Mucosa of descending colon (tissue), 3 donors: ENCODE data around the gene PDE6D. TPM values are rescaled to one million over a fixed set of nuclear protein-coding genes. Genes with fewer than 3 reads are reported as not detected.

Source experiments
- ATAC-seq: fragments of 200-7000 bp; cut with Tn5 transposase; one replicate; pipeline ENCODE4 v1.9.1; 2020; ENCODE audit warnings: mild to moderate bottlenecking, moderate library complexity
- DNase-seq, 3 donors: peaks; one replicate each; pipeline ENCODE4 v3.0.0-alpha.2; 2020
- H3K36me3 ChIP-seq: fragments of 200-600 bp; one replicate; pipeline ENCODE4 v1.8.0; 2021; ENCODE audit warnings: low read depth, mild to moderate bottlenecking
- H3K4me1 ChIP-seq: fragments of 200-600 bp; one replicate; pipeline ENCODE4 v1.8.0; 2021; ENCODE audit warnings: low read depth, mild to moderate bottlenecking
- H3K4me3 ChIP-seq: fragments of 200-600 bp; one replicate; pipeline ENCODE4 v1.8.0; 2021; ENCODE audit warnings: mild to moderate bottlenecking
- H3K9me3 ChIP-seq: fragments of 200-600 bp; one replicate; pipeline ENCODE4 v1.8.0; 2021; ENCODE audit warnings: mild to moderate bottlenecking
- CTCF ChIP-seq: fragments of 200-600 bp; IDR thresholded peaks from one replicate; pipeline ENCODE4 v1.8.0; 2022; ENCODE audit warnings: antibody characterized with exemption, mild to moderate bottlenecking
- intact Hi-C, 2 donors: fragments of 100-400 bp; cut with DNase I in 1 of 2; cut with micrococcal nuclease in 1 of 2; formaldehyde crosslinking; loops; one replicate each; pipeline versions ENCODE4 v1.11.0 to v1.11.1; 2022; cut with DNase I, micrococcal nuclease
- total RNA-seq, 3 donors: library from RNA; stranded (reverse); fragmentation: NEBNext Ultra II Directional in 2 of 3; extraction: Animal tissue kit (Norgen Biotek cat#: 25700) in 2 of 3; gene quantifications; one replicate each; pipeline versions ENCODE4 v1.2.1 to v1.2.4, GENCODE V29; 2021 to 2023
- donor health status: DM: no; HTN: no; CAD: no; lungs with moderate emphysema.
- donor health status: DM: no; HTN: no; CAD: no.
- donor health status: DM: no; HTN: yes; CAD: no.

Gene PDE6D
- total RNA-seq, 3 donors from 2014 or later = 17.6 to 21.8 (median 18.6) TPM

GRCh38 chr2:231726276-231726675 is 54.8 kb downstream of the PDE6D start:
- TF ChIP-seq CTCF = no peak
- H3K9me3 ChIP-seq = no peaks in the 10 kb centered on the region
- H3K36me3 ChIP-seq = no peaks in the 10 kb centered on the region
- ATAC-seq (no peak), DNase-seq (no peak)
- intact Hi-C loops = no loop called here
- H3K4me3 ChIP-seq = no peak overlapping the region
- no peaks in the 10 kb centered on the region for H3K4me1 ChIP-seq

- no peak for TF ChIP-seq CTCF
- intact Hi-C loops = no loop called here
- no peaks in the 10 kb centered on the region for H3K36me3 ChIP-seq
- no peaks in the 10 kb centered on the region for H3K9me3 ChIP-seq
- no peak overlapping the region for H3K4me3 ChIP-seq
- no peaks in the 10 kb centered on the region for H3K4me1 ChIP-seq
- ATAC-seq (no peak), DNase-seq (no peak)
These were observed 55.6 kb downstream of the PDE6D start for GRCh38 chr2:231725476-231725875.

- H3K36me3 ChIP-seq = no peaks in the 10 kb centered on the region
- H3K4me3 ChIP-seq = no peak overlapping the region
- no peak for TF ChIP-seq CTCF
- no peaks in the 10 kb centered on the region for H3K4me1 ChIP-seq
- no peaks in the 10 kb centered on the region for H3K9me3 ChIP-seq
- ATAC-seq (no peak), DNase-seq (no peak)
- intact Hi-C loops = no loop called here
These were observed 58.3 kb downstream of the PDE6D start for GRCh38 chr2:231722721-231723307.

GRCh38 chr2:231720987-231721966 is 59.8 kb downstream of the PDE6D start:
- Histone ChIP-seq H3K4me3 (no peak overlapping the region), H3K9me3 (no peaks in the 10 kb centered on the region), H3K4me1 (no peaks in the 10 kb centered on the region), H3K36me3 (no peaks in the 10 kb centered on the region)
- intact Hi-C loops = no loop called here
- ATAC-seq (peak; percentile 37), DNase-seq (no peak)
- TF ChIP-seq CTCF = no peak

GRCh38 chr2:231720292-231720986 is 60.6 kb downstream of the PDE6D start:
- ATAC-seq (no peak), DNase-seq (no peak)
- intact Hi-C loops = no loop called here
- H3K36me3 ChIP-seq = no peaks in the 10 kb centered on the region
- H3K4me1 ChIP-seq = no peaks in the 10 kb centered on the region
- no peak for TF ChIP-seq CTCF
- no peaks in the 10 kb centered on the region for H3K9me3 ChIP-seq
- H3K4me3 ChIP-seq = no peak overlapping the region
